ENCODE results near the gene PDCD11. TPM values are rescaled to one million over a fixed set of nuclear protein-coding genes. Genes with fewer than 3 reads are reported as not detected.

PDCD11 gene
- total RNA-seq, 1 experiment from 2014 or later = 106 TPM

GRCh38 chr10:103350175-103350516 is 46.3 kb upstream of the PDCD11 start:
- no peaks in the 10 kb centered on the region for H3K27me3 ChIP-seq (ENCODE audit: insufficient read depth, low read length)
- H3K36me3 ChIP-seq (ENCODE audit: control insufficient read depth in 1 of 2, insufficient read depth in 2 of 2, low read length in 2 of 2) = peaks cover 21 to 24% of the 10 kb centered on the region in 2 experiments
- peak overlapping the region; percentile 83 for H3K4me2 ChIP-seq (ENCODE audit: low read length)
- no peaks in the 10 kb centered on the region for H3K9me2 ChIP-seq (ENCODE audit: insufficient read depth)
- H3K4me1 ChIP-seq (ENCODE audit: control insufficient read depth in 1 of 2, insufficient read depth in 2 of 2, low read length in 2 of 2) = peaks cover 3 to 21% of the 10 kb centered on the region in 2 experiments; a peak in 3 of 4 replicates
- H3K79me2 ChIP-seq (ENCODE audit: insufficient read depth, low read length) = peaks cover 33% of the 10 kb centered on the region
- peak overlapping the region; percentile 87 to 89 for H3K4me3 ChIP-seq (replicated peaks in 1 of 2; ENCODE audit: low read depth in 1 of 2, low read length in 2 of 2)
- RAD21 ChIA-PET (ENCODE audit: low non-redundant PET in 1 of 2, low total read pairs in 2 of 2, uncharacterized antibody in 2 of 2, unreplicated experiment in 2 of 2) = interaction anchor here in 1 of 2 experiments (0.7 kb wide), 1 partner anchor 142 kb away, joined by 4 read pairs; no protein-coding TSS in a partner anchor
- BruUV-seq (replicated peaks) = no TSS peak
- TF ChIP-seq CBX3 (IDR thresholded peaks at IDR 0.05; ENCODE audit: low read depth) (no peak), SIN3A (IDR thresholded peaks at IDR 0.05; ENCODE audit: low read depth) (no peak), CTCF (IDR thresholded peaks at IDR 0.05 in 2 of 3, conservative IDR thresholded peaks at IDR 0.05 in 1 of 3; ENCODE audit: borderline replicate concordance in 1 of 3, insufficient read depth in 1 of 3, low read depth in 2 of 3, low read length in 2 of 3) (no peak), EZH2phosphoT487 (IDR thresholded peaks at IDR 0.05; ENCODE audit: borderline replicate concordance) (no peak), JUND (IDR thresholded peaks at IDR 0.05) (no peak), TCF7L2 (IDR thresholded peaks at IDR 0.05; ENCODE audit: borderline replicate concordance, extremely low read depth, insufficient read depth, insufficient read length) (no peak), YY1 (IDR thresholded peaks at IDR 0.05; ENCODE audit: extremely low read depth, insufficient replicate concordance, low read depth, low read length) (no peak)
- TF ChIP-seq, protein P1, sequence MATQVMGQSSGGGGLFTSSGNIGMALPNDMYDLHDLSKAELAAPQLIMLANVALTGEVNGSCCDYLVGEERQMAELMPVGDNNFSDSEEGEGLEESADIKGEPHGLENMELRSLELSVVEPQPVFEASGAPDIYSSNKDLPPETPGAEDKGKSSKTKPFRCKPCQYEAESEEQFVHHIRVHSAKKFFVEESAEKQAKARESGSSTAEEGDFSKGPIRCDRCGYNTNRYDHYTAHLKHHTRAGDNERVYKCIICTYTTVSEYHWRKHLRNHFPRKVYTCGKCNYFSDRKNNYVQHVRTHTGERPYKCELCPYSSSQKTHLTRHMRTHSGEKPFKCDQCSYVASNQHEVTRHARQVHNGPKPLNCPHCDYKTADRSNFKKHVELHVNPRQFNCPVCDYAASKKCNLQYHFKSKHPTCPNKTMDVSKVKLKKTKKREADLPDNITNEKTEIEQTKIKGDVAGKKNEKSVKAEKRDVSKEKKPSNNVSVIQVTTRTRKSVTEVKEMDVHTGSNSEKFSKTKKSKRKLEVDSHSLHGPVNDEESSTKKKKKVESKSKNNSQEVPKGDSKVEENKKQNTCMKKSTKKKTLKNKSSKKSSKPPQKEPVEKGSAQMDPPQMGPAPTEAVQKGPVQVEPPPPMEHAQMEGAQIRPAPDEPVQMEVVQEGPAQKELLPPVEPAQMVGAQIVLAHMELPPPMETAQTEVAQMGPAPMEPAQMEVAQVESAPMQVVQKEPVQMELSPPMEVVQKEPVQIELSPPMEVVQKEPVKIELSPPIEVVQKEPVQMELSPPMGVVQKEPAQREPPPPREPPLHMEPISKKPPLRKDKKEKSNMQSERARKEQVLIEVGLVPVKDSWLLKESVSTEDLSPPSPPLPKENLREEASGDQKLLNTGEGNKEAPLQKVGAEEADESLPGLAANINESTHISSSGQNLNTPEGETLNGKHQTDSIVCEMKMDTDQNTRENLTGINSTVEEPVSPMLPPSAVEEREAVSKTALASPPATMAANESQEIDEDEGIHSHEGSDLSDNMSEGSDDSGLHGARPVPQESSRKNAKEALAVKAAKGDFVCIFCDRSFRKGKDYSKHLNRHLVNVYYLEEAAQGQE (IDR thresholded peaks at IDR 0.05; ENCODE audit: low read depth) = no peak
- H3K9me3 ChIP-seq (ENCODE audit: control insufficient read depth in 1 of 2, insufficient read depth in 1 of 2, low read depth in 1 of 2, low read length in 2 of 2) = no peaks in the 10 kb centered on the region
- ATAC-seq (peak; percentile 9; the same call in 1 of the 2 replicates), DNase-seq (ENCODE audit: low read depth, low spot score) (no peak)
- CTCF ChIA-PET = interaction anchor here (1.4 kb wide), 1 partner anchor 111 kb away, joined by 5 read pairs; no protein-coding TSS in a partner anchor
- intact Hi-C loops (cut with micrococcal nuclease) = no loop called here
- POLR2A ChIA-PET = interaction anchor here (1.4 kb wide), 1 partner anchor 19 kb away, joined by 4 read pairs; no protein-coding TSS in a partner anchor
- H4K20me1 ChIP-seq (ENCODE audit: insufficient read depth) = no peaks in the 10 kb centered on the region
- peak overlapping the region; percentile 84 for H3K27ac ChIP-seq (ENCODE audit: low read depth, low read length)
- no peak overlapping the region for H2AFZ ChIP-seq (ENCODE audit: low read depth, low read length, poor library complexity, severe bottlenecking)
- peak overlapping the region; percentile 94 for H3K9ac ChIP-seq (ENCODE audit: low read length)
